GM21737 (cell line): ENCODE results near the gene STAC3.
A peak's percentile ranks its signal among the peaks of the same experiment; 100 is the strongest.

Experiments
- ATAC-seq: cut with Tn5 transposase; IDR thresholded peaks from one replicate; pipeline ENCODE4 v1.9.1; 2021; ENCODE audit warnings: mild to moderate bottlenecking, moderate library complexity; ENCODE audit not compliant: unreplicated experiment

Gene STAC3

GRCh38 chr12:57236925-57237595 is 13.9 kb downstream of the STAC3 start:
- no peak for ATAC-seq

- no peak for ATAC-seq
Measured at GRCh38 chr12:57236201-57236924, 14.6 kb downstream of the STAC3 start.

DNA sequence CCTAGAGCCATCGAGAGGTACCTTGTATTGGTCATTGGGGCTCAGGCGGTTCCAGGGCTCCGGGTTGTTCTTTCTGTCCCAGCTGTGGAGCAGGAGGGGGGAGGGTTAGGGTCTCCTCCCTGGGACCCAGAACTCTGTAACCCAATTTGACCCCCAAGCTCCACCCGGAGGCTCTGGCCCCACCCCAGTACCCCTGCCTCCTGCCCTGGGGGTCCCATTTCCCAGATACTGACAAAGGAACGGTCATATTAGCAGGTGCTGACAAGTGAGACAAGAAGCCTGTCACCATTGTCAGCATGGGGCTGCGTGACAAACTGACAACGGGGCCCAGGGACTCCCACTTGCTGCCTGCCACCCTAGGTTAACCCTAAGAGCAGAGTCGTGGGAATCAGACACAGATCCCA is 15.3 kb downstream of the STAC3 start:
- no peak for ATAC-seq

- ATAC-seq = no peak
Measured at GRCh38 chr12:57235017-57235727, 15.8 kb downstream of the STAC3 start.

- ATAC-seq = no peak
Measured at GRCh38 chr12:57234571-57235016, 16.4 kb downstream of the STAC3 start.

DNA sequence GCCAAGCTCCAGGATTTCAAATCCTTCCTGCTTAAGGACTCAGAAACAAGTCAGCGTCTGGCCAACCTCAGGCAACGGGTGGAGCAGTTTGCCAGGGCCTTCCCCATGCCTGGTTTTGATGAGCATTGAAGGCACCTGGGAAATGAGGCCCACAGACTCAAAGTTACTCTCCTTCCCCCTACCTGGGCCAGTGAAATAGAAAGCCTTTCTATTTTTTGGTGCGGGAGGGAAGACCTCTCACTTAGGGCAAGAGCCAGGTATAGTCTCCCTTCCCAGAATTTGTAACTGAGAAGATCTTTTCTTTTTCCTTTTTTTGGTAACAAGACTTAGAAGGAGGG is 16.8 kb downstream of the STAC3 start:
- no peak for ATAC-seq

DNA sequence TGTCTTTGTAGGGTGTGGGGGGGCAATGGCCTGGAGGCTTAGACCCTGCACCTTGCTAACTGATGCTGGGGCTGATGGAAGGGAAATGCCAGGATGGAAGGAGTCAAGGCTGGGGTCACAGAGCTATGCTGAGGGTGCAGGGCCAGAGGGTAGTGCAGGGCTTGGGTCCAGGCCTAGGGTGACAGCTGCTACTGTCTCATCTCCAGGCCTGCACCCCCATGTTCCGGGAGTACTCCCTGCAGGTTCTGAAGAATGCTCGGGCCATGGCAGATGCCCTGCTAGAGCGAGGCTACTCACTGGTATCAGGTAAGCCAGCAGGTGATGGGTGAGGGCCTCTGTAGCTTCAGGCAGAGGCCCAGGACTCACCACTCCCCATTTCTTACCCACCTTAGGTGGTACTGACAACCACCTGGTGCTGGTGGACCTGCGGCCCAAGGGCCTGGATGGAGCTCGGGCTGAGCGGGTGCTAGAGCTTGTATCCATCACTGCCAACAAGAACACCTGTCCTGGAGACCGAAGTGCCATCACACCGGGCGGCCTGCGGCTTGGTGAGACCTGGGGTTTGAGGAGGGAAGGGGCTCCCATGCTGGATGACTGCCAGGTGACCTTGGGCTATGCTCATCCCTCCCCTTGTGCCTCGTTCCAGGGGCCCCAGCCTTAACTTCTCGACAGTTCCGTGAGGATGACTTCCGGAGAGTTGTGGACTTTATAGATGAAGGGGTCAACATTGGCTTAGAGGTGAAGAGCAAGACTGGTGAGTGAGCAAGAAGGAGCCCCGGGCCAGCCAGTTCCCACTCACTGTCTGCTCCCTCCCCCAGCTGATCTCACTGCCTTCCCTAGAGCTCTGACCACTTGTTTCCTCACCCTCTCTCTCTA is 17.4 kb downstream of the STAC3 start:
- ATAC-seq = no peak

- ATAC-seq = no peak
Measured at GRCh38 chr12:57232156-57232756, 18.7 kb downstream of the STAC3 start.

DNA sequence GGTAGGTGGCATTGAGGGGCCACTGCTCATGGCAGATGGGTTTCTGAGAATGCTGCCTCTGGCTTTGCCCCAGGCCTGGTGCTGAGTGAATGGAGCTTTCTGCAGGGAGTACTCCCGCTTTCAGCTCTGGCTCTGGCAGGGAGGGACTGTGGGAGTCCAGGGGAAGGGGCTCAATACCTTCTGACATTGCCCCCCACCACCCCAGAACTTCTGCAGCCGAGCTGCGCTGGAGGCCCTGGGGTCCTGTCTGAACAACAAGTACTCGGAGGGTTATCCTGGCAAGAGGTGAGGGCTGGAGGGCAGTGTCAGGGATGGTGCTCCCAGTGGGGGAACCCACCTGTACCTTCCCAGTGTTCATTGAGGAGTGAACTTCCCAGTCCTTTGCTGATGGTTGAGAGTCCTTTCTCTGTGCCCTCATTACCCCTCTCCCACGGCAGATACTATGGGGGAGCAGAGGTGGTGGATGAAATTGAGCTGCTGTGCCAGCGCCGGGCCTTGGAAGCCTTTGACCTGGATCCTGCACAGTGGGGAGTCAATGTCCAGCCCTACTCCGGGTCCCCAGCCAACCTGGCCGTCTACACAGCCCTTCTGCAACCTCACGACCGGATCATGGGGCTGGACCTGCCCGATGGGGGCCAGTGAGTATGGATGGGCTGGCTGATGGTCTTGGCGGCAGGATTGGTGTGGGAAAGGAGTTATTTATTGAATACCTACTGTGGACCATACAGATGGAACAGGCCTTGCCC is 19.5 kb downstream of the STAC3 start:
- no peak for ATAC-seq

- ATAC-seq = no peak
Measured at GRCh38 chr12:57230381-57231155, 20.4 kb downstream of the STAC3 start.

DNA sequence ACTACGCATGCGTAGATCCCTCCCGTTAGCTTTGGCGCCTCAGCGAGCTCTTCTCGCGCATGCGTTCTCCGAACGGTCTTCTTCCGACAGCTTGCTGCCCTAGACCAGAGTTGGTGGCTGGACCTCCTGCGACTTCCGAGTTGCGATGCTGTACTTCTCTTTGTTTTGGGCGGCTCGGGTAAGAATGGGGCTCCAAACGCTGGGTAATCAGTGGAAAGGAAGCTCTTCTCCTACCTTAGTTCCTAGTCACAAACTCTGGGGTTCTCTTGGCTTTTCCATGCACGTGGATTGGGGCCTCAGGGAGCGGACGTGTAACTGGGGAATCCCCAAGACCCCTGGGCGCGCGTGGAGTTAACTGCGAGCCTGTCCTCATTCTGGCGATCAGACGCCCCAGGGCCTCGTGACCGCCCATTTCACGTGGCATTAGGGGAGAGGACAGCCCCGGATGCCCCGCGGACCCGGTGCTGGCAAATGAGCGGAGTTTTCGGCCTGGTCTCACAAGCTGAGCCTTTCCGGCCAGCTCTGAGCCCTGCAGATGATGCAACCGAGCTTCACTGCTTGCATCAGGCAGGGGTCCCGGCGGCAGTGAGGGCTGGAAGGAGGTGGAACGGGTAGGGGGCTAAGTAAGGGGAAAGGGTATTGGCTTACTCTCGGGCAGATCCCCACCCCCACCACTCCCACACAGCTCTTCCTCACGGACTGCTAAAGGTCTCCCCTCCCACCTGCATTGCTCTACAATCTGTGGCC is 21.2 kb downstream of the STAC3 start, which contains the start of gene SHMT2:
TSS of gene SHMT2 (plus strand) at position 78 of the 747 bp plus-strand sequence. CDS start at position 146, 68 bp downstream.
- peak; percentile 47 for ATAC-seq

DNA sequence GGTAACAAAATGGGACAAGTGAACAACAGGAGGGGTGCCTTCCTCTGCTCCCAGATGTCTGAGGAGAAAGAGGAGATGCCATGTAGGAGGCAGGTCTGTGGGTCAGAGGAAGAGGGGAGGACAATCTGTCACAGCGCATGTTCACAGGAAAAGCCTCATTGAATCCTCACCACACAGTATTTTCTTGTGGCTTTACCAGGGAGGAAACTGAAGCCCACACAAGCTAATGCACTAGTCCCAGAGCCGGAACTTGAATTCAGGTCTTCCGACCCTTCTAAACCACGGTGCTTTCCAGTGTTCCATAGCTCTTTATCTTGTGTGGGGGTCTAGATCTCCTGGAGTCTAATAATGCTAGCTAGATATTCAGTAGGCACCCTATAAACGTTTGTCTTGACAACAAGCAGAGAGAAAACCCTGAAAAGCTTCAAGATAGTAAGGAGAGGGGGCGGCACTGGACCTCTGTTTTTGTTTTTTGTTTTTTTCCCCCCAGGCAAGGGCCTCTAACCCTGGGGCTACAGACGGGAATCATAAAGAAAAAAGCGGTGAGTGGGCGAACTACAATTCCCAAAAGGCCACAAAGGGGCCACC is 21.8 kb downstream of the STAC3 start:
- ATAC-seq = peak; percentile 2

- ATAC-seq = no peak
Measured at GRCh38 chr12:57227315-57228115, 23.5 kb downstream of the STAC3 start.

- no peak for ATAC-seq
Measured at GRCh38 chr12:57226588-57227314, 24.2 kb downstream of the STAC3 start.

DNA sequence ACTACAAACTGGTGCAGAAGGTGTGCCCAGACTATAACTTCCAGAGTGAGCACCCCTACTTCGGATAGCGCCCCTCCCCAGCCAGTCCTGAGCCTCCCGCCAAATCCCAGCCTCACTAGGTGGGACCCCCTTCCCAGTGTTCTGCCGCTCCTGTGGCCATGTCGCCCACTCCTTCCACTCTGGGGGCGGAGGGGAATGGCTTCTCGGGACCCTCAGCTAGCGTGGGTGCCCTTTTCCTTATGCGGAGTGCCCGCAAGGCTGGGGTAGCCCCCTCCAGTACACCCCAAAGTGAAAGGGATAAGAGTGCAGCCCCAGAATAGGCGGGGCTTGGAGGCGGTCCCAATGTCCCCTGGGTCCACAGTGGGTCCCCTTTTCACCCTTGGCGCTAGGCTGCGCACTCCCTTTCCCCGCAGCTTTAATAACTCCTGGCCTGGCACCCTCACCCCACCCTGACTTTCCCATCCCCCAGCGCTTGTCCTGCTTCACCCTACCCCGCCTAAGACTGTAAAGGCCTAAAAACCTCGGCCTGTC is 25.2 kb downstream of the STAC3 start:
- no peak for ATAC-seq

DNA sequence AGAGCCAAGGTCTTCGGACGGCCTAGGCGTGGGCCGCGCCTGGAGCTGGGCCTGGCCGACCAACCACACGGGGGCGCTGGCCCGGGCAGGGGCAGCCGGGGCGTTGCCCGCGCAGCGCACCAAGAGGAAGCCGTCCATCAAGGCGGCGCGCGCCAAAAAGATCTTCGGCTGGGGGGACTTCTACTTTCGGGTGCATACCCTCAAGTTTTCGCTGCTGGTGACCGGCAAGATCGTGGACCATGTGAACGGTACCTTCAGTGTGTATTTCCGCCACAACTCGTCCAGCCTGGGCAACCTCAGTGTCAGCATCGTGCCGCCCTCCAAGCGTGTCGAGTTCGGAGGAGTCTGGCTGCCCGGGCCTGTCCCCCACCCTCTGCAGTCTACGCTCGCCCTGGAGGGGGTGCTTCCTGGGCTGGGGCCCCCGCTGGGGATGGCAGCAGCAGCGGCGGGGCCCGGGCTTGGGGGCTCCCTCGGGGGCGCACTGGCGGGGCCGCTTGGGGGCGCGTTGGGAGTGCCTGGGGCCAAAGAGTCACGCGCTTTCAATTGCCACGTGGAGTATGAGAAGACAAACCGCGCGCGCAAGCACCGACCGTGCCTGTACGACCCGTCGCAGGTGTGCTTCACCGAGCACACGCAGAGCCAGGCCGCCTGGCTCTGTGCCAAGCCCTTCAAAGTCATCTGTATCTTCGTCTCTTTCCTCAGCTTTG is 25.9 kb downstream of the STAC3 start:
- no peak for ATAC-seq
